HepG2 (cell line): ENCODE data around the gene UBE2O. TPM values are rescaled to one million over a fixed set of nuclear protein-coding genes. Genes with fewer than 3 reads are reported as not detected.

Source experiments
- BCLAF1 ChIP-seq: fragments of 450-650 bp; IDR thresholded peaks from 2 replicates; pipeline ENCODE4 v1.6.1; 2017; ENCODE audit warnings: mild to moderate bottlenecking
- FOXA3 ChIP-seq: IDR thresholded peaks from 2 replicates; pipeline ENCODE4 v1.6.1; 2016; ENCODE audit warnings: missing genetic modification reagents, missing compliant biosample characterization
- HNRNPH1 ChIP-seq: fragments of 200-400 bp; formaldehyde crosslinking; optimal IDR thresholded peaks from 2 replicates; pipeline ENCODE3; 2017; ENCODE audit warnings: mild to moderate bottlenecking, low read depth, low read length
- KLF13 ChIP-seq: sonication (generic); formaldehyde crosslinking; IDR thresholded peaks from 2 replicates; pipeline ENCODE4 v1.4.0; 2020; ENCODE audit warnings: mild to moderate bottlenecking, missing genetic modification reagents
- MAFF ChIP-seq: IDR thresholded peaks from 2 replicates; pipeline ENCODE4 v1.6.1; 2011; ENCODE audit warnings: low read depth, low read length, improper control_type of control experiment
- MAX ChIP-seq: IDR thresholded peaks from 2 replicates; pipeline ENCODE4 v1.6.1; 2012; ENCODE audit warnings: inconsistent platforms
- MLX ChIP-seq: IDR thresholded peaks from 2 replicates; pipeline ENCODE4 v1.6.1; 2016
- MZF1 ChIP-seq: sonication (generic); formaldehyde crosslinking; IDR thresholded peaks from 2 replicates; pipeline ENCODE4 v1.8.1; 2023; ENCODE audit warnings: mild to moderate bottlenecking, missing genetic modification reagents, borderline replicate concordance
- SMC3 ChIP-seq: IDR thresholded peaks from 2 replicates; pipeline ENCODE4 v1.6.1; 2011; ENCODE audit warnings: low read length, improper control_type of control experiment
- SP2 ChIP-seq: sonication (generic); formaldehyde crosslinking; IDR thresholded peaks from 2 replicates; pipeline ENCODE4 v1.5.1; 2020; ENCODE audit warnings: mild to moderate bottlenecking, missing genetic modification reagents
- U2AF2 ChIP-seq: fragments of 200-400 bp; formaldehyde crosslinking; IDR thresholded peaks from 2 replicates; pipeline ENCODE4 v1.6.1; 2017; ENCODE audit warnings: low read depth, mild to moderate bottlenecking, low read length
- ZBTB40 ChIP-seq, 2 experiments: fragments of 450-650 bp in 1 of 2; sonication (generic) in 1 of 2; formaldehyde crosslinking in 1 of 2; IDR thresholded peaks; 2 replicates each; pipeline versions ENCODE4 v1.6.1 to v1.8.0; 2016 to 2022; ENCODE audit warnings: antibody characterized with exemption in 1 of 2, mild to moderate bottlenecking in 1 of 2, missing genetic modification reagents in 1 of 2
- ZNF431 ChIP-seq: sonication (generic); formaldehyde crosslinking; IDR thresholded peaks from 2 replicates; pipeline ENCODE4 v1.9.0; 2022; ENCODE audit warnings: missing genetic modification reagents, low read depth, mild to moderate bottlenecking, borderline replicate concordance
- ZNF597 ChIP-seq: sonication (generic); formaldehyde crosslinking; IDR thresholded peaks from 2 replicates; pipeline ENCODE4 v1.5.0; 2020; ENCODE audit warnings: missing genetic modification reagents
- ZNF792 ChIP-seq: IDR thresholded peaks from 2 replicates; pipeline ENCODE4 v1.6.1; 2016
- polyA plus RNA-seq, 8 experiments: library from polyadenylated mRNA; depleted of rRNA in 3 of 8; stranded (reverse) in 7 of 8; unstranded in 1 of 8; fragments of >200 nt; fragmentation: Illumina TruSeq in 4 of 8; extraction: Trizol in 4 of 8; gene quantifications; 2 replicates each; pipeline versions ENCODE4 v1.2.1 to v1.2.3, GENCODE V29; 2011 to 2016; ENCODE audit warnings: low read depth in 4 of 8, missing spikeins in 1 of 8, mixed read lengths in 1 of 8; ENCODE audit not compliant: insufficient read depth in 1 of 8
- total RNA-seq, 5 experiments: library from RNA; depleted of rRNA; stranded (reverse); fragments of >200 nt; fragmentation: Illumina TruSeq; extraction: Trizol; gene quantifications; 2 replicates each; pipeline ENCODE4 v1.2.3, GENCODE V29; 2016; ENCODE audit warnings: low read depth in 1 of 5

The UBE2O gene
- total and polyA plus RNA-seq, 2 of the 13 experiments (the other 11 are each of a cell fraction or from before 2014, with no cell fraction given), result 21.5 to 23.5 TPM

GRCh38 chr17:76492123-76492988 is 39.4 kb upstream of the UBE2O start (continued):
- no peak for TF ChIP-seq KLF13 (CRISPR knock-in tag)
- 0 out of 2 replicates have a peak, but pooled peaks have one; percentile 45 for TF ChIP-seq MZF1 (CRISPR knock-in tag)
- TF ChIP-seq BCLAF1, result no peak
- TF ChIP-seq MAX, result no peak; the same call in 1 of the 2 replicates
- TF ChIP-seq HNRNPH1, result no peak
- TF ChIP-seq SP2 (CRISPR knock-in tag), result no peak
- TF ChIP-seq ZNF597, result no peak
- no peak for TF ChIP-seq SMC3
- TF ChIP-seq U2AF2, result no peak
- no peak for TF ChIP-seq ZNF792 (CRISPR knock-in tag)
- TF ChIP-seq ZNF431 (CRISPR knock-in tag), result no peak
- TF ChIP-seq MAFF, result no peak
- no peak for TF ChIP-seq MLX
- TF ChIP-seq FOXA3 (CRISPR knock-in tag), result no peak
- TF ChIP-seq ZBTB40 (IDR thresholded peaks at IDR 0.05), result no peak
- no peak for TF ChIP-seq ZBTB40 (CRISPR knock-in tag; IDR thresholded peaks at IDR 0.05)
